ENCODE data around the gene METTL27. TPM values are rescaled to one million over a fixed set of nuclear protein-coding genes. Genes with fewer than 3 reads are reported as not detected.
"Not testable (repeated sequence)": the region's sequence is repeated elsewhere in the genome, so short reads cannot be mapped to it uniquely, and the experiment has no call there.

Gene METTL27
- polyA plus RNA-seq, 12 donors = 0.49 to 3.1 (median 1.7) TPM; not detected in 2

- no peak for DNase-seq
These were observed 27.8 kb upstream of the METTL27 start for GRCh38 chr7:73870041-73870492.

- DNase-seq = no peak
These were observed 26.9 kb upstream of the METTL27 start for GRCh38 chr7:73869011-73869798.

GRCh38 chr7:73866446-73866767 is 24.1 kb upstream of the METTL27 start:
- no peak for DNase-seq

- no peak for DNase-seq
These were observed 23.6 kb upstream of the METTL27 start for GRCh38 chr7:73865738-73866445.

- DNase-seq = no peak
These were observed 22.8 kb upstream of the METTL27 start for GRCh38 chr7:73864981-73865711.

- no peak for DNase-seq
These were observed 19.0 kb upstream of the METTL27 start for GRCh38 chr7:73861305-73861704.

GRCh38 chr7:73860859-73861258 is 18.5 kb upstream of the METTL27 start, which contains the start of gene TMEM270:
TSS of gene TMEM270 (plus strand) at chr7:73861159. CDS start at chr7:73861195, 36 bp downstream.
- DNase-seq = no peak

- DNase-seq = no peak
These were observed 16.5 kb upstream of the METTL27 start for GRCh38 chr7:73858807-73859206.

GRCh38 chr7:73856941-73857340 is 14.6 kb upstream of the METTL27 start:
- no peak for DNase-seq

- no peak for DNase-seq
These were observed 10.2 kb upstream of the METTL27 start for GRCh38 chr7:73852500-73852899.

- no peak for DNase-seq
These were observed 9.4 kb upstream of the METTL27 start for GRCh38 chr7:73851410-73852338.

- no peak for DNase-seq
These were observed 8.5 kb upstream of the METTL27 start for GRCh38 chr7:73850781-73851207.

GRCh38 chr7:73847941-73848723 is 5.8 kb upstream of the METTL27 start:
- no peak for DNase-seq

- not testable (repeated sequence) for DNase-seq
These were observed 3.4 kb upstream of the METTL27 start for GRCh38 chr7:73845701-73846195.

- no peak for DNase-seq
These were observed 2.6 kb upstream of the METTL27 start for GRCh38 chr7:73844848-73845460.

GRCh38 chr7:73844131-73844547 is 1.8 kb upstream of the METTL27 start:
- DNase-seq = no peak

GRCh38 chr7:73841689-73842066 is 638 bp downstream of the METTL27 start:
- DNase-seq = no peak

- DNase-seq = no peak
These were observed 1.5 kb downstream of the METTL27 start for GRCh38 chr7:73840715-73841379.
